Duodenal mucosa (tissue), 2 donors: ENCODE measurements around the gene RPS10.

Source experiments
- H3K27ac ChIP-seq: one replicate; pipeline ENCODE4 v1.7.0; 2013; ENCODE audit warnings: low read depth, low read length
- H3K27me3 ChIP-seq, 2 donors: one replicate each; pipeline ENCODE4 v1.7.0; 2013; ENCODE audit warnings: low read length in 2 of 2, control low read depth in 1 of 2; ENCODE audit not compliant: insufficient read depth in 2 of 2, control insufficient read depth in 1 of 2
- H3K36me3 ChIP-seq, 2 donors: one replicate each; pipeline ENCODE4 v1.7.0; 2013; ENCODE audit warnings: low read length in 2 of 2, control low read depth in 1 of 2; ENCODE audit not compliant: insufficient read depth in 2 of 2, control insufficient read depth in 1 of 2
- H3K4me1 ChIP-seq, 2 donors: one replicate each; pipeline ENCODE4 v1.7.0; 2013; ENCODE audit warnings: low read length in 2 of 2, control low read depth in 1 of 2; ENCODE audit not compliant: insufficient read depth in 2 of 2, control insufficient read depth in 1 of 2
- H3K4me3 ChIP-seq, 2 donors: one replicate each; pipeline ENCODE4 v1.7.0; 2013; ENCODE audit warnings: low read length in 2 of 2, low read depth in 1 of 2
- H3K9ac ChIP-seq, 2 donors: one replicate each; pipeline ENCODE4 v1.7.0; 2013; ENCODE audit warnings: low read length in 2 of 2, low read depth in 1 of 2
- H3K9me3 ChIP-seq, 2 donors: one replicate each; pipeline ENCODE4 v1.7.0; 2013; ENCODE audit warnings: low read length in 2 of 2, control low read depth in 1 of 2; ENCODE audit not compliant: control insufficient read depth in 1 of 2

The RPS10 gene

DNA sequence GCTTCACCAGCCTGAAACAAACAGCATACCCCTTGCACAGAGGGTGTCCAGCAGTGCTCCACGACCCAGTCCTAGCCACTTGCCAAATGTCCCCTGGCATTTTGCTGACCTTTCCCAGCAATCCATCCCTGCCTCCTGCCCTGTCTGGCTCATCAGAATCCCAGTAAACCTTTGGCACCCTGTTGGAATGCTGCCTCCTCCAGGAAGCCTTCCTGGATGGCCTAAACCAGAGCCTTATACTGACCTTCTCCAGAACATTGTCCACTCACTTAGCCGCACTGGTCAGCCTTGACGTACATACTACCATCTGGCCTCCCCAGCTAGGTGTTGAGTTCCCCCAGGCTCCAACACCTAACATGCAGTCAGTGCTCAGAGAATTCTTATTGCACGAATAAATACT, 38.0 kb upstream of the RPS10 start:
- H3K4me1 ChIP-seq, result peaks cover 8 to 10% of the 10 kb centered on the region in 2 donors
- no peak overlapping the region for H3K9ac ChIP-seq
- no peak overlapping the region for H3K4me3 ChIP-seq
- H3K27me3 ChIP-seq, result peaks cover 15 to 16% of the 10 kb centered on the region in 2 donors
- H3K36me3 ChIP-seq, result no peaks in the 10 kb centered on the region
- no peaks in the 10 kb centered on the region for H3K9me3 ChIP-seq
- no peak overlapping the region for H3K27ac ChIP-seq

DNA sequence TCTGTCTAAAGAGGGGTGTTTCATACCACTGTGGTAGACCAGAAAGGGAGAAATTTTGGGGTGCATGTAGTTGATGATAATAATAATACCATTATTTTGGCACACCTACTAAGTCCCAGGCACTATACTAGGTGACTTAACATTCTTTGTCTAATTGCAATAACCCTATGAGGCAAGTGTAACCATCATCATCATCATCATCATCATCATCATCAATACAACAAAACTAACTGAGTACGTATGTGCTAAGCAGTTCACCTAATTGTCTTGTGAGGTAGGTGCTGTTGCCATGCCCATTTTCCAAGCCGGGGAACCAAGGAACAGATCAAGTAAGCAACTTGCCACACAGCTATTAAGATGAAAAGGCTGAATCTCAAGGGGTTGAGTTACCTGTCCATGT, 37.4 kb upstream of the RPS10 start:
- no peaks in the 10 kb centered on the region for H3K36me3 ChIP-seq
- H3K9ac ChIP-seq, result no peak overlapping the region
- H3K4me1 ChIP-seq, result peaks cover 8 to 10% of the 10 kb centered on the region in 2 donors
- H3K27ac ChIP-seq, result no peak overlapping the region
- no peaks in the 10 kb centered on the region for H3K9me3 ChIP-seq
- no peak overlapping the region for H3K4me3 ChIP-seq
- peaks cover 15 to 16% of the 10 kb centered on the region in 2 donors for H3K27me3 ChIP-seq

DNA sequence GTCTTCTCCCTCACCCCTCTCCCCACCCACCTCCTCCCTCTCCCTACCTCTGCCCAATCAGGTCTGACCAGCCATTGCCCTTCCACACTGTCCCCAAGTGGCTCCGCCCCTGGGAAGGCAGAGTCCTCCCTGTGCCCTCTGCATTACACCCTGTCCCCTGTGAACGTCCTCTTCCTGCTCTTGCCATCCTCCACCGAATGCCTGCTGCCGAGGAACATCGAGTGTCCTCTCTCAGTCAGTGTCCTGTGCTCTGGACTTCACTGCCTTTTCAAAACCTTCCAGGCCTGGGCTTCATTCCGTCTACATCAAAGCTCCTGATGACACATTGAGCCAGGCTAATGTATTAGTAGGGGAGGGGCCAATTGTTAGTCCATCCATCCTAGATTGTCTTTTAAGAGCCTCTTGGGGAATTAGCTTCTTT, 36.7 kb upstream of the RPS10 start:
- H3K4me3 ChIP-seq, result no peak overlapping the region
- no peaks in the 10 kb centered on the region for H3K36me3 ChIP-seq
- no peaks in the 10 kb centered on the region for H3K9me3 ChIP-seq
- no peak overlapping the region for H3K9ac ChIP-seq
- peaks cover 8 to 10% of the 10 kb centered on the region in 2 donors for H3K4me1 ChIP-seq
- no peak overlapping the region for H3K27ac ChIP-seq
- peaks cover 15 to 16% of the 10 kb centered on the region in 2 donors for H3K27me3 ChIP-seq

DNA sequence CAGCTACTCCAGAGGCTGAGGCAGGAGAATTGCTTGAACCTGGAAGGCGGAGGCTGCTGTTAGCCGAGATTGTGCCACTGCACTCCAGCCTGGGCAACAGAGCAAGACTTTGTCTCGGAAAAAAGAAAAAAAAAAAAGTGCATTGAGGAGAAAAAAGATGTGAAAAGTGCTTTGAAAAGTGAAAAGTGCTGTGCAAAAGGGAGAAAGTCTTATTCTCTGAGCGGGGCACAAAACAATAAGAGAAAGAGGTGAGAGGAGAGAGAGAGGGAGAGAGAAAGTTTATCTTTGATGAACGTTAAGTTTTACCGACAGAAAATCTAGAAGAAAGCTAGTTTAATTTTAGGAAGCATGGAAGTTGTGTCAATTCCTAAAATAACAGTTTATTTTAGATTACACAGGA, 36.1 kb upstream of the RPS10 start:
- H3K4me1 ChIP-seq, result peaks cover 8 to 10% of the 10 kb centered on the region in 2 donors
- no peak overlapping the region for H3K4me3 ChIP-seq
- H3K9ac ChIP-seq, result no peak overlapping the region
- H3K9me3 ChIP-seq, result no peaks in the 10 kb centered on the region
- H3K27ac ChIP-seq, result no peak overlapping the region
- H3K36me3 ChIP-seq, result no peaks in the 10 kb centered on the region
- peaks cover 15 to 16% of the 10 kb centered on the region in 2 donors for H3K27me3 ChIP-seq

- Histone ChIP-seq H3K9me3 (no peaks in the 10 kb centered on the region), H3K4me1 (peaks cover 8 to 10% of the 10 kb centered on the region in 2 donors), H3K9ac (no peak overlapping the region), H3K27me3 (peaks cover 12 to 16% of the 10 kb centered on the region in 2 donors), H3K27ac (no peak overlapping the region), H3K36me3 (no peaks in the 10 kb centered on the region), H3K4me3 (no peak overlapping the region)
Measured at GRCh38 chr6:34460796-34461507, 35.1 kb upstream of the RPS10 start.

- H3K27ac ChIP-seq, result no peak overlapping the region
- no peak overlapping the region for H3K4me3 ChIP-seq
- no peaks in the 10 kb centered on the region for H3K9me3 ChIP-seq
- peaks cover 4 to 5% of the 10 kb centered on the region in 2 donors for H3K4me1 ChIP-seq
- no peaks in the 10 kb centered on the region for H3K36me3 ChIP-seq
- no peak overlapping the region for H3K9ac ChIP-seq
- H3K27me3 ChIP-seq, result peaks cover 6 to 11% of the 10 kb centered on the region in 2 donors
Measured at GRCh38 chr6:34459899-34460593, 34.2 kb upstream of the RPS10 start.

- Histone ChIP-seq H3K9me3 (no peaks in the 10 kb centered on the region), H3K4me3 (no peak overlapping the region), H3K36me3 (no peaks in the 10 kb centered on the region), H3K27me3 (no peaks in the 10 kb centered on the region), H3K9ac (no peak overlapping the region), H3K27ac (no peak overlapping the region), H3K4me1 (peaks cover 4 to 5% of the 10 kb centered on the region in 2 donors)
Measured at GRCh38 chr6:34457742-34458735, 32.2 kb upstream of the RPS10 start.

DNA sequence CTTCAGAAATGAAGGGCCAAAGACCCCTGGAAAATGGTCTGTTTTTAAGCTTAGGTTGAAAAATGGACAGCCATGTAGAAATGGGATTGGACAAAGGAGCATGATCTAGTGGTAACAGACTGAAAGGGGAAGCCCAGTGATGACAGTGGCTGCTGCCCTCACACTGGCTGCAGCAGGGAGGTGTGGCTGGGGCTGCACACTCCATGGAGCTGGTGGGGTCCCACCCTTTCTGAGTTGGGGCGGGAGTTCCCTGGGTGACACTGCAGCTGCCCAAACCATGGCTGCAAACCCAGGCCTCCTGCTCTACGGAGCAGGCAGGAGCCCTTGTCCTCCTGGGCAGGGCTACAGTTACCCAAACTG, 31.5 kb upstream of the RPS10 start:
- peaks cover under 1 to 2% of the 10 kb centered on the region in 2 donors for H3K4me1 ChIP-seq
- no peaks in the 10 kb centered on the region for H3K27me3 ChIP-seq
- no peak overlapping the region for H3K9ac ChIP-seq
- H3K36me3 ChIP-seq, result no peaks in the 10 kb centered on the region
- no peaks in the 10 kb centered on the region for H3K9me3 ChIP-seq
- H3K27ac ChIP-seq, result no peak overlapping the region
- no peak overlapping the region for H3K4me3 ChIP-seq

DNA sequence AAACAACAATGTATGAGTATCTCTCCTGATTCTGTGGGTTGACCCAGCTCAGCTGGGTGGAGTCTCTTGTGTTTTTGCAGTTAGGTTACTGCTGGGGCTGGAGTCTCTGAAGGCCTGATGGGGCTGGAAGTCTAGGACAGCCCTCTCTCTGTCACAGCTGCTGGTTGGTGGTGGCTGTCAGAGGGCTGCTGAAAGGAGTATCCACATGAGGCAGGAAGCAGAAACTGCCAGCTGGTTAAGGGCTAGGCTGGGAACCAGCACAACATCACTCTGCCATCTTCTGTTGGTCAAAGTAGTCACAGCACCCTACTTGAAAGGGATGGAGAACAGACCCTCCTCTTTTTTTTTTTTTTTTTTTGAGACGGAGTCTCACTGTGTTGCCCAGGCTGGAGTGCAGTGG, 30.0 kb upstream of the RPS10 start:
- H3K27ac ChIP-seq, result no peak overlapping the region
- H3K4me1 ChIP-seq, result no peaks in the 10 kb centered on the region
- no peak overlapping the region for H3K9ac ChIP-seq
- no peaks in the 10 kb centered on the region for H3K36me3 ChIP-seq
- peaks cover 0 to 4% of the 10 kb centered on the region in 2 donors for H3K9me3 ChIP-seq
- H3K27me3 ChIP-seq, result no peaks in the 10 kb centered on the region
- no peak overlapping the region for H3K4me3 ChIP-seq

DNA sequence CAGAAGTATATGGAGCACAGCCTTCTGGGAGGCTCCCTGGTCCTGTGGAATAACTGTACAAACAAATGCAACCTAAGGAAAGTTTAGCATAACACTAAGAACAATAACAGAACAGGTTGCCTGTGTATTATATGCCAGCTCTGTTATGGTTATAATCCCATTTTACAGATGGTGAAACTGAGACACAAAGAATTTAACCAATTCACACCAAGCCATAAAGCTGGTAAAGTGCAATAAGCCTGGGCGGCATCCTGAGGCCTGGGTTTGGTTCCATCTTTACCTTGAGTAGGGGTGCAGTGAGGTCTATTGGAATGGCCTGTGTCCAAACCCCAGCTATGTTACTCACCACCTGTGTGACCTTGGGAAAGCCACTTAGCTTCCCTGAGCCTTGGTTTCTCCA, 25.3 kb upstream of the RPS10 start:
- Histone ChIP-seq H3K9me3 (peaks cover 0 to 4% of the 10 kb centered on the region in 2 donors), H3K4me1 (no peaks in the 10 kb centered on the region), H3K36me3 (no peaks in the 10 kb centered on the region), H3K4me3 (no peak overlapping the region), H3K27me3 (no peaks in the 10 kb centered on the region), H3K9ac (no peak overlapping the region), H3K27ac (no peak overlapping the region)
